Fibroblast of gingiva (primary cell): Measurements from ENCODE around the gene SLC25A1.

Experiments used
- DNase-seq: peaks from one replicate; pipeline ENCODE4 v3.0.0-alpha.2; 2011; ENCODE audit warnings: low read depth

Gene SLC25A1

DNA sequence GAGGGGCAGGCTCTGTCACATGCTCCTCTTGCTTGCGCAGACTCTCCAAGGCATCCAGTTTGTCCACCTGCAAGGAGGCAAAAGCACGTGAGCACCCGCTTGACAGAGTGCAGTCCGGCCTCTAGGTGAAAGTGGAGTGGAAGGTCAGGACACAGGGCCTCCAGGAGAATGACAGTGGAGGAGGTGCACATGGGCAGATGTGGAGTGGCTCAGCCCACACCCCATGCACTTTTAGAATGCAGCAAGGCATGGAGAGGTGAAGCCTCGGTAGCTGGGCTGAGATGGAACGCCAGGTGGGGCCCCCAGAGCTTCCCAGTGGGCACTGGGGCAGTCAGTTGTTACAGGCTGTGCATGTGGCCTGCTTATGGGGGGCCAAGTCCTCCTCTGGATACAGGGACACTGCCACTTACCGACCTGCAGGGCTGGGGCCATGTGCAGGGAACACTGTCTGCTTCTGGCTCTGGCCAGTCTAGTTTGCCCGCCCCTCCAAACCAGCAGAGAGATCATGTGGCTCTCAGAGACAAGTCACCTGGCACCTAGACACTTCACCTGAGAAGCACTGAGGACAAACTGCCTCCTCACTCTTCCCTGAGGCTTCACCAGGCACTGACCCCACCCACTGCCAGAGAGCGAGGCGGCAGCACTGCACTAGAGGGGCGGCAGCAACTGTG is 2.3 kb upstream of the SLC25A1 start:
- no peak for DNase-seq

DNA sequence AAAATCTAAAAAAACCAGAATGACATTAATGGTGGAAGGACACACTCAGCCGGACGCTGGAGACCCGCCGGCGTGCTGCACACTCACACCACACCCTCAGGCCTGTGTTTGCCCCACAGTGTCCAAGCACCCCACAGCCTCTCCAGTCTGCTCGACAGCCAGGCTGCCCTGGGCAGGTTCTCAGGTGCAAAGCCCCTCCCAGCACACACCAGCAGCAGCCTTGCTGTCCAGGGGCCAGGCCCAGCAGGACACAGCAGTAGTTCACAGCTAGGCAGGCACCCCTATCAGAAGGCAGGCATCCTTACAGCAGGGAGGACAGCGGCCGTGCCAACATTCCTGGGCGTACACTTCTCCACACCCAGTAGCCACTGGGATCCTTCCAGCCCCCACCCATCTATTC is 1.7 kb upstream of the SLC25A1 start:
- DNase-seq = no peak

DNA sequence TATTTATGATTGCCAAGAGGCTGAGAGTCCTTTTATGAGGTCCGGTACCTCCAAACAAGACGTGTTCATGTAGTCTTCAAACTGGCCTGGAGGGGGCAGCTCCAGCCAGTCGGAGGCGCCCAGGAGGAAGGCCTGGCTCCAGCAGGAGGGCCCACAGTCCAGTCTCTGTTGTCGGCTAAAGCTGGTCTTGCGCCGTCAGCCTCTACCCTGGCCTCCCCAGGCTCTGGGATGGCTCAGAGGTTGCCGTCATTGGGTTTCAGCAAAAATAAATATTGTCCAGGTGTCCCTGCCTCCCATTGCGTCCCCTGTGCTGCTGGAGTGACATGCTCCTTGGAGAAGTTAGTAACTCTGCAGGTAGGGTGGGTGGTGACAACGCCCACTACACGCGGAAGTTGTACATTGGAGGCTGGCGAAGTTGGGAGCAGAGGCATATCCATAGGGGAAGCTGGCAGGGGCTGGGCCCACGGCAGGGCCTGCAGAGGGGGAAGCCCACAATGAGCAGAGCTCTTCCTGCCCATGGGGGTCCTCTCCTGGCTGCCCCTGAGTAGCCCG is 1.0 kb upstream of the SLC25A1 start:
- peak; percentile 83 for DNase-seq

DNA sequence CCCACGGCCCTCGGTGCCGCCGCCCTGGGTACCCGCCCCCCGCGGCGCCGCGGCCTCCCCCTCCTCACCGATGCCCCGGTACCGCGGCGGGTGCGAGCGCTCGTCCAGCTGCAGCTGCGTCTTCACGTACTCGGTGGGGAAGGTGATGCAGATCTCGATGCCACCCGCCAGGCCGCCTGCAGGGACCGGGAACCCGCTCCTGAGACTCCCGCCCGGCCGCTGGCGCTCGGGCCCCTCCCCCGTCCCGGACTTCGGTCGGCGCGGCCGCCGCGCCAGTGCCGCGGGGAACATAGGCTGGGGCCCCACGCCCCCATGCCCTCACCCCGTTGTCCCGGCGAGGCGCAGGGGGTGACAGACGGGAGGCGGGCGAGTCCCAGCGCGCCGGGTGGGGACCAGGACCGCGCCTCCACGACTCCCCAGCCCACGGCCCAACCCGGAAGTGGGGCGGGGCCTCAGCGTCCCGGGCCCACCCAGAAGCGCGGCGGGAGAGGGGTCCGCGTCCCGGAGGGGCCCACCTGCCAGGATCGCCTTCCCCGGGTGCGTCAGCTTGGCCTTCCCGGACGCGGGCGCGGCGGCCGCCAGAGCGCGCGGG is 375 bp downstream of the SLC25A1 start:
- no peak for DNase-seq

DNA sequence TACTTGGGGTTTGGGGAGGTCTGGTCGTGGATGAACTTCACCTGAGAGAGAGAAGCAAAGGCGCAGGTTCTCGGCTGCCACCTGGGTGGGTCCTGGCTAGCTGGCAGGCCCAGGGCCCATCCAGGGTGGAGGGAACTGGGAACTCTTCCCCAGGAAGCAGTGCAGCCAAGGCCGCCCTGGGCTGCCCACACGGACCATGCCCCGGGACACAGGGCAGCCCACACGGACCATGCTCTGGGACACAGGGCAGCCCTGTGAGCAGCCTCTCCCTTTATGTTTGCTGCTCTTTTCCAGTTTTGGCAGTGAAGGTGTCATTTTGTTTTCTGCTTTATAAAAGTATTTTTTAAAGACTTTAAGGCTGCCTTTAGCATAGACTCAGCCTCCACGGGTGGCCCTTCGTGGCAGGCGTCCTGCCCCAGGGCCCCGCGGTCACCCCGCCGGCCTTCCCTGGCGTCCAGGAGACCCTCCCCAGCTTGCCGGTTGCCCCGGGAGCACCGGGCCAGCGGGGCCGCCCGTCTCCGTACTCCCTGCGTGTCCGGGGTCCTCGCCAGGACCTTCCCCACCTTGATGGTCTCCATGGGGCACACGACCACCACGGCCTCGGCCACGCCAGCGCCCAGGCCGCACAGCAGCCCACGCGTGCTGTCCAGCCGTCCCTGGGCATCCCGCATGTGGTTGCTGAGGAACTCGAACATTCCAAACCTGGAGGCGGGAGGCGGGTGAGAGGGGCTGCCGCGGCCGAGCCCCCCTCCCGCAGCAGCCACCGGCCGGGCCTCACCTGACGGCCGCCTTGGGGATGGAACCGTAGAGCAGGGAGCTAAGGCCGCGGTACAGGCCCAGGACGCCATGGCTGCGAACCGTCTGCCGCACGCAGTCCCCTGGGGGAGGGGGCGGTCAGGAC is 1.1 kb downstream of the SLC25A1 start:
- DNase-seq = no peak

DNA sequence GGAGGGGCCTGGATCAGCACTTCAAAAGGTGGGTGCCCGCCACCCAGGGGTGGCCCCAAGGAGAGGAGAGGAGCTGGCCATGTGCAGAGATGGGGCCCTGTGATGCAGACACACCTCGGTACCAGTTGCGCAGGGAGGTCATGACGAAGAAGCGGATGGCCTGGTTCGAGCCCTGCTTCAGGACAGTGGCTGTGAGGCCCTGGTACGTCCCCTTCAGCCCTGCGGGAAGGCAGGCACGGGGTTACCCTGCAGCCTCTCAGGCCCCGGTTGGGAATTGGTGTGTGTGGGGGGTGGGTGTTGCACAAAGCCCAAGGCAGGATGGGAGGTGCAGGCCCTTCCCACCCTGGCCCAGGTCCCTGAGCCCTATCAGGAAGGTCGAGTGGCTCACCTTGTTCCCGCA is 1.8 kb downstream of the SLC25A1 start:
- DNase-seq = no peak

DNA sequence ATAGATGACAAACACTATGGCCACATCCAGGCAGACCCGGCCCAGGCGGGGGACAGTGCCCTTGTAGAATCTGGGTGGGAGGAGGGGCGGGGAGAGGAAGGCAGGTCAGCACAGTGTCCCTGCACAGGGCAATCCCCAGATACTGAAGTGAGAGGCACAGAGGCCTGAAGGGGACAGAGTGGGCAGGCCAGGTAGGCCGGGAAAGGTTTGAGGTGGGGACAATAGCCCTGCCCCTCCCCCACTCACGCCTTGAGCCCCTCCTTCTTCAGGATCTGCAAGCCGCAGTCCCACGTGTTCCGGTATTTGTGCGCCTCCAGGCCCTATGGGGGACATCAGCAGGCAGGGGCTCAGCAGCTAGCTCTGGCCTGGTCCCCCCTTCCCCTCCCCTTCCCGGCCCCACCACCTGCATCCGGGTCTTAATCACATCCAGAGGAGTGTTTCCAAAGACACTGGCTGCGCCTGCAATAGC is 2.3 kb downstream of the SLC25A1 start:
- DNase-seq = no peak

DNA sequence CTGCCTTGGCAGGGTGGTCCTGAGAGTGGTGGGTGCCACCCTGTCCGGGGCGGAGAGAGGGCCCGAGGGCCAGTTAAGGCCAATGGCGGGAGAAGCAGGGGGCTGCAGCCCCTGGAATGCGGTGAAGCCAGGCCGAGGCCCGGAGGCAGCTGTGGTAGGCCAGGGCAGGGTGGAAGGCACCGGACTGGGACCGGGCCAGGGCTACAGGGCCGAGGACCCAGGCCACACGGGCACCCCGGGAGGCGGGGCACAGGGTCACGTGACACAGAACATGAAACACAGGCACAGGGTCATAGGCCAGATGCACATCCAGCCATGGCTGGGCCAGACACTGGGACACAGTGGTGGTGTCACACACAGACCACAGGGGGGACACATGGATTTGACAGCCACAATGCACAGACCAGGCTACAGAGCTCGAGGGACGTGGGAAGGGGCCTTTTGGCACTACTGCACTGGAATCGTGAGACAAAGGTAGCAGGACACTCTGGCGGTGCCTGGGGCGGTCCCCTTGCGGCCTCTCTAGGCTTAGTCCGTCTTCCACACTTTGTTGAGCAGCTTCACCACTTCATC is 2.8 kb downstream of the SLC25A1 start:
- no peak for DNase-seq

DNA sequence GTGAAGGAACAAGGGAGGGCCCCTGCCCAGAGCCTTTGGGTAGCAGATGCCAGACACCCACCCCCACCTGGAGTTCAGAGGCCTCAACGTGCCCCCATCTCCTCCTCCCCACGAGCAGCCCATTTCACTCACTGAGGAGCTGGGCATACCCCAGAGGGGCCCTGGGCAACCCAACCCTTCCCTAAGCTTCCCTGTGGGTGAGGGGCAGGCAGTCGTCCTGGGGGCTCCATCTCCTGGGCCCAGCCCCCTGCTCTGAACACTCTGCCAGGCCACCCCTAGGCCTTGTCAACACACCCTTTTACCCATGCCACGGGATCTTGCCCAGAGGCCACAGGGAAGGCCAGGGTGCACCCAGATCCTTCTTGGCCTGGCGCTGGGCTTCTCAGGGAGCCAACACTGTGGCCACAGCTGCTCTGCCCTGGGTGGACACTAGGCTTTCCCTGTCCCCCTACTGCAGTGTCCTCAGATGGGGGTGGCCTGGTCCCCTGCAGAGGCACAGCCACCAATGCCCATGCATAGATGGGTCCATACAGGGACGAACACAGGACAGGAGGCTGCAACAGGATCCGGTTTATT is 3.4 kb downstream of the SLC25A1 start:
- no peak for DNase-seq

DNA sequence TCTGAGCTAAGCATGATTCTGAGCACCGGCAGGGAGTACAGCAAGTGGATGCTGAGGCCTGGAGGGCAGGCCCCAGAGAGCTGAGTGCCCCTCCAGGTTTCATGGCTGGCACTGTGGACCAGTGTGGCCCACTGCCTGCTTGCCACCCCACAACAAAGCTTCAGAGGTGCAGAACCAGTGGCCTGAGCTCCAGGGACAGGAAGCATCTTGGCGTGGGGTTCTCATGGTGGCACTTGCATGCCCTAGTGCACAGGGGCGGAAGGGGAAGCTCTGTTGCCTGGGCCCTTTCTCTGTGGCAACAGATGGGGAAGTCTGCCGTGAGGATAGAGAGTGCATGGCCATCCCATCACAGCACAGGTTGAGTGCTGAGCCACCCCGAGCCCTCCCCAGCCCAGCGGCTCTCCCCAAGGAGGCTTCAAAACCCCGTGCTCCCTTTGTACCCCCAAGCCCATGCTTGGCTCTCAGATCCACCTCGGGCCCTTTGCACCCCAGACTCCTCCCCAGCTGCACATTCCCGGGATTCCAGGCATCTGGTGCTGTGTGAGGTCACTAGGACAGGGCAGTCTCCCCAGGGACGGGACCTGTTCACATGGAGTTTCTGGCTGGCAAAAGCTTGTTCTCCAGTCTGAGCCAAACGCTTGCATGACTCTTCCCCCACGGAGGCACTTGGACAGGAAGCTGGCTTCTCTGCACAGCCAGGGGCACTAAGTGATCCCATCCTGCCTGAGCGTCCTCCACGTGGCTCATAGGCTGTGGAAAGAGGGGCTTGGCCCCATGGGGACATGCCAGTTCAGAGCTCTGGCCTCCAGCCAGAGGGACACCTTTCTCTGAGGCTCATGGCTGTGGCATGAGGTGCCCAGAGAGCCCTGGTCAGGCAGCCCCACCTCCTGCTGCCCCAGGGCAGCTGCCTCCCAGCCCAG is 4.2 kb downstream of the SLC25A1 start:
- DNase-seq = peak; percentile 88

DNA sequence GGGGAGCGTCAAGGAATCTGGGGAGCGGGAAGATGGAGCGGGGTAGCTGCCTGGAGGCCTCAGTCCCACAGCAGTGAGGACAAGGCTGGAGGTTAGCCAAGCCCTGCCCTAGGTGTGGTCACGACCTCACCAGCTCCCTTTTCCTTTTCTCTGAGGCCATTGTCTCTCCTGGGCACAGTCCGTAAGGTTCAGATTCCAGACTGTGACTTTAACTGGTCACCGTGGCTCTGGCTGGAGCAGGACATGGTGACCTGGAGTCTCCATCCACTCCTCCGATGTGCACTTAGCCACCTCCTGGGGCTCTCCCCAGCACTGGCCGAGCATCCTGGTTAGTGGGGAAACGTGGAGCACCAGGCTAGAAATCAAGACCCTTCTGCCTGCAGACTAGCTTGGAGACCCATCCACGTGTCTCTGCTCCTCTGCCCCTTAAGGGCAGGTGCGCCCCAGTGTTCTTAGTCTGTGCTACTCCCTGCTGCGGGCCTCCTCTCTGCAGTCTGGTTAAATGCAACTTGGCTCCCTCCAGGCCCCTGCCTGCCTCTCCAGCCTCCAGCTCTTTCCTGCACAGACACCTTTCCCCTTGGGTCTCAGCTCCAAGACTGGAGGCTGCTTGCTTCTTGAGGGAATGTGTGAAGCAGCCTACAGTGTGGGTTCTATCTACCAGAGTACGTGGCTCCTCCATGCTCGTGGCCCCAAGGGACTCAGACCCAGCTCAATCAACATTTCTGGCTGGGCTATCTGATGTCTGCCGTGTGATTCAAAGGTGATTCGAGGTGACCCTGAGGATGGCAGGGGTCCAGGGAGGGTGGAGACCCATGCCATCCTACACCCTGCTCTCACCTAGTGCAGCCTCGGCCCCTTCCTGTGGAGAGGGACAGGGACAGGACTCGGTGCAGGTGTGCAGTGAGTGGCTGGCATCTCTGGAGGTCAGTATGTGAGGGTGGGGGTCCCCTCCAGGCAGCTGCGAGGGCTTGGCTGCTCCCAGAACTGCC is 5.2 kb downstream of the SLC25A1 start:
- no peak for DNase-seq

DNA sequence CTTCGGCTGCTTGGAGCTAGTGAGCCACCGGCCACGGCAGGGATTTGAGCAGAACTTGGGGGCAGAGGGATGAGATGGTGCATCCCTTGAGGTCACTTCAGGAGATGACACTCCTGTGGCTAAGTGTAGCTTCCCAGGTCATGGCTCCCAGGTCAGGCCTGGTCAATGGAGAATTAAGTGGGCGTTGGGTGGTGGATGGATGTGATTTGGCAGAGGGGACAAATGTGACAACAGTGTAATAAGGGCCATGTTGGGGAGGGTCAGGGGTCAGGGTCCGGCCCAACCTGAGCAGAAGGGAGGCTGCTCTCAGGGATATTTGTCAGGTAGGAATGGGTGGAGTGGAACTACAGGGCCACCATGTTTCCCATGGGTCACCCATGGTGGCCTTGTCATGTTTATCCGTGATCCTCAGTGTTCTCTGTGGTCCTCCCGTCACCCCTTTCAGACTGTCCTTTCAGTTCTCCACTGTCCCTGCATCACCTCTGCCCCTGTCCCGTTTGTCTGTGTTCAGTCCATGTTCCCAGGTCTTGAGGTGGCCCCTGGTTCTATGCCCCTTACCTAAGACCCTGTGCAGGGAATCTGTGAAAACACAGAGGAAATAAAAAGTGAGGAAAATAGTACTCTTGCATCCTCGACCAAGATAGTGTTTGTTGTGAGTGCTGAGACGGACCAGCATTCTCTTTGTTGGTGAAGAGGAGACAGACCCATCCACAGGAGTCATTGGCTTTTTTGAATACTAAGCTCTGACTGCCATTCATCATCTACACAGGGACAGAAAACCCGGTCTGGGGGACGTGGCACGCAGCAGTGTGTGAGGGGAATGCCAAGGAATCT is 6.1 kb downstream of the SLC25A1 start:
- DNase-seq = no peak

DNA sequence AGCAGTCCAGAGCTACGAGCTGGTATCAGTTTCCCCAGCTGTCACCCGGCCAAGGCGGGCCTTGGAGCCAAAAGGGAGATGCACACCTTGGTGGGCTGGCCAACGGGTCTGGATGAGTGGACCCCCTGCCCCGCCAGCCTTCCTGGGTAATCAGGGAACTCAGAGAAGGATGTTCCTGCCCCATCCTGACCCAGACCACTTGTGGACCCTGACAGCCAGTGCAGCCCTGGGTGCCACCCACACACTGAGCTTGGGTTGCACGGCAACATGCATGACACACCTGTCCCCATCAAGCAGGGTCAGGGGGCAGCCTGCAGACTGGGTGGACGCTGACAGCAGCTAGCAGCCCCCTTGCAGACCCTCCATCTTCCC is 8.6 kb downstream of the SLC25A1 start:
- no peak for DNase-seq

DNA sequence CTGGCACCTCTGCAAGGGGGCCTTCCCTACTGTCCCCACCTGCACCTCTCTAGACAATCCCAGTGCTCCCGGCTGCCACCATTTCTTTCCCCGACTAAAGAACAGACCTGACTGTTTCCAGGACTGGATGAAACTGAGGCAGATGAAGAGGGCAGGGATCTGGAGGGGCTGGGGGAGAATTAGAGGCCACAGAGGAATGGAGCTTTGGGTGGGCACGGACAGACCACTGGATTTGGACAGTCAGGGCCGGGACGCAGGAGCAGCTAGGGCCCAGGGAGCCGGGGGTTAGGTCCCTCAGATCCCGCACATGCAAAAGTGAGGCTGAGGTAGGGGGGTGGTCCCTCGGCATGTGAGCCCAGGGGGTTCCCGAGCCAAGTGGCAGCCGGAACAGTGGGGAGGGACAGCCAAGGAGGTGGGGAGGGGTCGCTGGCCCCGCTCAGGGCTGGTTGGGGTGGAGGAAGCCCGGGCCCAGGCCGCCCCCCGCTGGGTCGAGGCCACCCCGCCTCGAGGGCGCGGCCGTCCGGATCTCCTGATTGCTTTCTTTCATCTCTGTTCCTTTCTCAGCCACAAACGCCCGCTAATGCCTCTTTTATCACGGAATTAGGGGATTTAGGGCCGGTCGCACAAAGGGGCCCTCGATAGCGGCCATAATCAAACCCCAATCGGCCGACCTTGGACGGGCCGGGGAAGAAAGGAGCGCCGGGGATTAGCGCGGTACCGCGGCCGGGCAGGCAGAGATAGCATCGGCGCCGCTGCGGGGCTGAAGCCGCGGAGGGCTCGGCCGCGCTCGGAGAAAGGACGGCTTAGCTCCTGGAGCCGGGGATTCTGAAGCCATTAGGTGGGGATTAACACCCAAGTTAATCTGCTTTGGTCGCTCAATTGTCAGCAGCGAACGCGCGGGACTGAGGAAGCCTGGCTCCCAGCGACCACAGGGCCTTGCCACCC is 9.3 kb downstream of the SLC25A1 start:
- DNase-seq = no peak

DNA sequence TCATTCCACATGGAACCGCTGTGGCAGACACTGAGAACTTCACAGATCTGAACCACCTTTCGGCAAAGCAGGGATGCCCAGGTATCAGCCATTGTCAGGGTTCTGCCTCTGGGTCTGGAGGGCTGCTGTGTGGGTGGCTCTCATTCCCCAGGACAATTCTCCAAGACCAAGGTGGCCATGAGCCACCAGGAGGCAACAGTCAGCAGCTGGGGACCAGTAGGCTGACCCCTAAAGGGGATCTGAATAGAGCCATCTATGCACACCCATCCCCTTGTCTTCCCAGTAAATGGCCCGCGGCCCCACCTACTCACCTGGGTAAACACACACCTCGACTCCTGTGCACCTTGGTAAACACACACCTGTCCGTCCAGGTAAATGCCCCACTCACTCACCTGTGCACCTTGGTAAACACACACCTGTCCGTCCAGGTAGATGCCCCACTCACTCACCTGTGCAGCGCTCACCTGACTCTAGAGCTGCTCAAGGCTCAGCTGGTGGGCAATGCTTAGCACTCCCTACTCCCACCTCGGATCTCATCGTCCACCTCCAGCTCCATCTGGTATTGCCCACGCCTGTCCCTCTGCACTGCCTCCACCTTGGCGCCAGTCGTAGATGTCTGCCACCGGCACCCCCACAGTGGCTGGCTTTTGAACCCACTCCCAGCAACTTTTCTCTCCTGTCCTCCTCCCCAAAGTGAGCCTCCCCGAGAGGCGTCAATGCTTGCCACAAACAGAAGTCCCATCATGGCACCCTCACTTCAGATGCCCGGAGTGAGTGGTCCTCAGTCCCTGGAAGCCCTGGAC is 10.2 kb downstream of the SLC25A1 start:
- DNase-seq = no peak

DNA sequence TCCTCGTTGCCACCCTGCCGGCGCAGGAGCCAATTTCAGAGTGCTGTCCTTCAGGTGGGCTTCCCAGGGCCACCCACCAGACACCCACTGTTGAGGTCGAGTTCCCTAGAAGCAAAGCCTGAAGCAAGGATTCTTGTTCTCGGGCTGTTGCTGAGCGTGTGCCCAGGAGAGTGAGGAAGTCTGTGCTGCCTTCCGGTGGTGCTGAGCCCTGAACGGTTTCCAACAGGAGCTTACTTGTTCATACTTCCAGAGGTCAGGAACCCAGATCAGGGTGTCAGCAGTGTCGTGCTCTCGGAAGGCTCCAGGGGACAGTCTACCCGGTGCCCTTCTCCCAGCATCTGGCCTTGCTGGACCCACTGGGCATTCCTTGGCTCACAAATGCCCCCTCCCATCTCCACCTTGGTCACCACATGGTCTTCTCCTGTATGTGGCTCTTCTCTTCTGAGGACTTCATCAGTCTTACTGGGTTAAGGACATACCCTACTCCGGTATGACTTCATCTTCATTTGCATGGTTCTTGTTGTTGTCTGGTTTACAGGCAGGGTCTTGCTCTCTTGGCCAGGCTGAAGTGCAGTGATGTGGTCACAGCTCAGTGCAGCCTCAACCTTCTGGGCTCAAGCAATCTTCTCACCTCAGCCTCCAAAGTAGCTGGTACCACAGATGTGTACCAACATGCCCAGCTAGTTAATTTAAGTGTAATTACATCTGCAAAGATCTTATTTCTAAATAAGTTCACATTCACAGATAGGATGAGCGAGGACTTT is 11.2 kb downstream of the SLC25A1 start:
- DNase-seq = no peak
